A673 (cell line): ENCODE results near the gene RMI2.

ENCODE experiments used
- EZH2 ChIP-seq: fragments of 200-600 bp; sonication (generic); IDR thresholded peaks from 2 replicates; pipeline ENCODE4 v1.6.1; 2017; ENCODE audit warnings: borderline replicate concordance, low read depth, mild to moderate bottlenecking, mixed read lengths, antibody characterized with exemption, low read length; ENCODE audit not compliant: poor library complexity, severe bottlenecking
- TF ChIP-seq, protein P1 (sequence below): fragments of 300-800, 200-600 bp; sonication (generic); conservative IDR thresholded peaks from 2 replicates; pipeline ENCODE4 v1.5.1; 2017; ENCODE audit warnings: low read depth, mild to moderate bottlenecking, antibody characterized with exemption, low read length, moderate library complexity, mixed read lengths

DNA sequence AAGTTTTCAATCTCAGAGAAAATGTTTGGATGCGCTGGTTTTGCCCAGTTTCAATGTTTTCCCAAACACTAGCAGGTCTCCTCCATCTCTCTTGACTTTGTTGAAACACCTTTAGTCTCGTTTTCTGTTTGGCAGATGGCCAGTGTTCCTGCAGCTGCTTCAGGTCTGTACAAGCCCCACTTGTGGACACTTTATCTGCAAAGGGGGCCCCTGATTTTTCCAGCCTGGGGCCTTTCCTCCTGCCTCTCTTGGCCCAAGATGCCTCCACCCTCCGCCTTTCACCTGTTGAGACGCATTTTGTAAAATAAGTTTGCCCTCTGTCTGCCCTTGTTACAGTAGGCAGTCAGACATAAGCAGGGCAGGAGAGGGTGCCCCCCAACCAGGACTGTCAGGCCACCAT lies 42.3 kb upstream of the RMI2 start:
- TF ChIP-seq, protein P1, sequence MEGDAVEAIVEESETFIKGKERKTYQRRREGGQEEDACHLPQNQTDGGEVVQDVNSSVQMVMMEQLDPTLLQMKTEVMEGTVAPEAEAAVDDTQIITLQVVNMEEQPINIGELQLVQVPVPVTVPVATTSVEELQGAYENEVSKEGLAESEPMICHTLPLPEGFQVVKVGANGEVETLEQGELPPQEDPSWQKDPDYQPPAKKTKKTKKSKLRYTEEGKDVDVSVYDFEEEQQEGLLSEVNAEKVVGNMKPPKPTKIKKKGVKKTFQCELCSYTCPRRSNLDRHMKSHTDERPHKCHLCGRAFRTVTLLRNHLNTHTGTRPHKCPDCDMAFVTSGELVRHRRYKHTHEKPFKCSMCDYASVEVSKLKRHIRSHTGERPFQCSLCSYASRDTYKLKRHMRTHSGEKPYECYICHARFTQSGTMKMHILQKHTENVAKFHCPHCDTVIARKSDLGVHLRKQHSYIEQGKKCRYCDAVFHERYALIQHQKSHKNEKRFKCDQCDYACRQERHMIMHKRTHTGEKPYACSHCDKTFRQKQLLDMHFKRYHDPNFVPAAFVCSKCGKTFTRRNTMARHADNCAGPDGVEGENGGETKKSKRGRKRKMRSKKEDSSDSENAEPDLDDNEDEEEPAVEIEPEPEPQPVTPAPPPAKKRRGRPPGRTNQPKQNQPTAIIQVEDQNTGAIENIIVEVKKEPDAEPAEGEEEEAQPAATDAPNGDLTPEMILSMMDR = no peak
- no peak for TF ChIP-seq EZH2
